Stomach smooth muscle (tissue), 2 donors: ENCODE measurements around the gene PDE4D.

ENCODE experiments used
- H3K27ac ChIP-seq: one replicate; pipeline ENCODE4 v1.7.0; 2013; ENCODE audit warnings: mild to moderate bottlenecking, low read length, inconsistent platforms
- H3K27me3 ChIP-seq, 2 donors: one replicate each; pipeline ENCODE4 v1.7.0; 2013; ENCODE audit warnings: low read length in 2 of 2; ENCODE audit not compliant: insufficient read depth in 2 of 2, control insufficient read depth in 1 of 2
- H3K36me3 ChIP-seq, 2 donors: one replicate each; pipeline ENCODE4 v1.7.0; 2013; ENCODE audit warnings: low read length in 2 of 2; ENCODE audit not compliant: control insufficient read depth in 2 of 2, insufficient read depth in 2 of 2
- H3K4me1 ChIP-seq: one replicate; pipeline ENCODE4 v1.7.0; 2013; ENCODE audit warnings: low read length; ENCODE audit not compliant: control insufficient read depth, insufficient read depth
- H3K4me3 ChIP-seq, 2 donors: one replicate each; pipeline ENCODE4 v1.7.0; 2013; ENCODE audit warnings: low read length in 2 of 2
- H3K9ac ChIP-seq, 2 donors: one replicate each; pipeline ENCODE4 v1.7.0; 2013; ENCODE audit warnings: low read length in 2 of 2, mild to moderate bottlenecking in 1 of 2
- H3K9me3 ChIP-seq, 2 donors: one replicate each; pipeline ENCODE4 v1.7.0; 2013; ENCODE audit warnings: low read length in 2 of 2; ENCODE audit not compliant: control insufficient read depth in 2 of 2
- donor health status: healthy.
- donor health status: Pancreatic carcinoma.

Gene PDE4D

DNA sequence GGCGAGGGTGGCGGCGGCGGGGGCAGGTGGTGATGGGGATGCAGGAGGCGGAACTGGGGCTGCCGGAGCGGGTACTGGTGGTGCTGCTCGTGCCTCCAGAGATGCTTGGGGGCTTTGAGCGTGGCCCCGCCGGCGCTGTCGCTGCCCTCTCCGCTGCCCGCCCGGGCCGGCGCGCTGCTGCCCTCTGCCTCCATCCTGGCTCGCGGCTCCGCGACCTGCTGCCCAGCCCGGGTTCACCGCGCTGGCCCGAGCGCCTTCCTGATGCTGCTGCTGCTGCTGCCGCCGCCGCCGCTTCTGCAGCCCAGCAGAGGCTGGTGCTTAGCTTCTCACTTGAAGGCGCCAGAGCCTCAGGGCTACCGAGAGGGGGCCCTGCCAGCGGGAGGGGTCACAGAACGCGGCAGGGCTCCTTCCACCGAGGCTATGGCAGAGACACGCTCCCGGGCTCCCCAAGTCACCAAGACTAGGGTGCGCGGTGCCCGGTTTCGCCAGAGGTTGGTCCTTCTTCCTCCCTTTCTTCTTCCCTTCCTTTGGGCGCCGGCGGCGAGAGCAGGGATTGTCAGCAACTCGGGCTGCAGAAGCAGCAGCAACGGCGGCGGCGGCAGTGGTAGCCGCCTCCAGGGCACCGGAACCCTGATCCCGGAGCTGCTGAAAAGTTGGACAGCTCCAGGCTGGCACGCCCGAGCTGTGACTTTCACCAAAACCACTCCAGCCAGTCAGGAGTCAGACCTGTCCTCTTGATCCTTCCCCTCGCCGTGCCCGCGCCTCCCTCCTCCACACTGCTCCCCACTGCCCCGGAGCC is at the start of gene PDE4D:
TSS of gene PDE4D (minus strand) at position 298 of the 799 bp plus-strand sequence.
- no peak within 1 kb of the TSS for H3K9ac ChIP-seq
- H3K4me3 ChIP-seq, result peak within 1 kb of the TSS; percentile 41 to 67
- H3K27ac ChIP-seq, result no peak within 1 kb of the TSS
- no peaks in the 10 kb centered on the region for H3K9me3 ChIP-seq
- H3K4me1 ChIP-seq, result peaks cover 13% of the 10 kb centered on the region
- H3K36me3 ChIP-seq, result no peaks in the 10 kb centered on the region
- H3K27me3 ChIP-seq, result peaks cover 12 to 14% of the 10 kb centered on the region in 2 donors

DNA sequence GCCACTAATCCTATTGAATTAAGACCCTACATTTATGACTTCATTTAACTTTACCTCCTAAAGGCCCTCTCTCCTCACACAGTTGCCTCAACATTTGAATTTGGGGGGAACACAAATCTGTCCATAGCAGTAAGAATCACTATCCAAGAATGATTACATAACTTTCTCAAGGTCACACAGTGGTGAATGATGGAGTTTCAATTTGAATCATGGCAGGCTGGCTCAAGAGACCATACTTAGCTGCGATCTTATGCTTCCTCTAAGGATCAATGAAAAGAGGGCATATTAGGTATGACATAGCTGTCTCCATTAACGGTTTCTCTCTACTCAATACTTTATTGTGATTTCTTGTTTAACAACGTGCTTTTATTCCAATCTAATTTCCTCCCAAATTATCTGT is 44.1 kb upstream of the PDE4D start:
- no peaks in the 10 kb centered on the region for H3K27me3 ChIP-seq
- no peaks in the 10 kb centered on the region for H3K36me3 ChIP-seq
- no peak overlapping the region for H3K4me3 ChIP-seq
- no peak overlapping the region for H3K9ac ChIP-seq
- H3K9me3 ChIP-seq, result no peaks in the 10 kb centered on the region
- no peak overlapping the region for H3K27ac ChIP-seq
- H3K4me1 ChIP-seq, result no peaks in the 10 kb centered on the region

DNA sequence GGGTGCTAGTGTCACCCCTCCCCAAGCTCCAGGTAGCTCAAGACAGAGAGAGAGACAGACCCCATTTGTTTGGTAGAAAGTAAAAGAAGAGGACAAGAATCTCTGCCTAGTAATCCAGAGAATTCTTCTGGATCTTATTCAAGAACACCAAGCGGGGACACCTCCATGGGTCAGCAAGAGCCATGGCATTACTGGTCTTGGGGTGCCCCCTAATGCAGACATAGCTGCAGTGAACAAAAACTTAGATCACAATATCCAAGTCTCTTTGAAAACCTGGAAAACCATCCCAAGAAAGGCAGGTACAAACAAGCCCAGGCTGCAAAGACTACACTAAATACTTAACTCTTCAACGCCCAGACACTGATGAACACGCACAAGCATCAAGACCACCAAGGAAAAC is 29.9 kb upstream of the PDE4D start:
- H3K4me3 ChIP-seq, result no peak overlapping the region
- H3K4me1 ChIP-seq, result no peaks in the 10 kb centered on the region
- H3K36me3 ChIP-seq, result no peaks in the 10 kb centered on the region
- H3K27ac ChIP-seq, result no peak overlapping the region
- no peaks in the 10 kb centered on the region for H3K27me3 ChIP-seq
- H3K9ac ChIP-seq, result no peak overlapping the region
- no peaks in the 10 kb centered on the region for H3K9me3 ChIP-seq

DNA sequence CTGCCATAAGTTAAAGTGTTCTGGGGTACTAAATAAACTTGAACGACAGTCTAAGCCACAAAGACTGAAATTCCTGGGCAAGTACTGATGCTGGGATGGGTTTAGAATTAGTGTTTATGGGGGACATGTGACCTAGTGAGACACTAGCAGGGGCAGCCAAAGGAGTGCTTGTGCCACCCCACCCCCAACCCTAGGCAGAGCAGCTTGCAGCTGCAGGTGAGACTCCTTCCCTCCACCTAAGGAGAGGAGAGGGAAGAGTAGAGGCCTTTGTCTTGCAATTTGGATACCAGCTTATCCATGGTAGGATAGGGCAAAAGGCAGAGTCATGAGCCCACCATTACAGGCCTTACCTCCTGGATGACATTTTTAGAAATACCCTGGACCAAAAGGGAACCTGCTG is 28.7 kb upstream of the PDE4D start:
- Histone ChIP-seq H3K27me3 (no peaks in the 10 kb centered on the region), H3K27ac (no peak overlapping the region), H3K36me3 (no peaks in the 10 kb centered on the region), H3K4me1 (no peaks in the 10 kb centered on the region), H3K9me3 (no peaks in the 10 kb centered on the region), H3K4me3 (no peak overlapping the region), H3K9ac (no peak overlapping the region)

DNA sequence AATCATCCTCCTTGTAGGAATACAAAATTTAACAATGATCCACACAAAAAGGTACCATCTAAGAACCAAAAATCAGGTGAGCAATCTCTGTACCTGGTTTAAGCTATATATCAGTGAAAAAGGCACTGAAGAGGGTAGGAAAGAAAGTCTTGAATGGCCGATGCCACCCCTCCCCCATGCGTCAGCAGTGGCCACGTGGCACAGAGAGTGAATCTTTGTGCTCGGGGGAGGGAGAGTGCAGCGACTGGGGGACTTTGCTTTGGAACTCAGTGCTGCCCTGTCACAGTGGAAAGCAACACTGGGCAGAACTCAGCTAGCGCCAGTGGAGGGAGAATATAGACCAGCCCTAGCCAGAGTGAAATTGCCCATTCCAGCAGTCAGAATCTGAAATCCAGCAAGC is 28.3 kb upstream of the PDE4D start:
- H3K27me3 ChIP-seq, result no peaks in the 10 kb centered on the region
- H3K36me3 ChIP-seq, result no peaks in the 10 kb centered on the region
- H3K9me3 ChIP-seq, result no peaks in the 10 kb centered on the region
- H3K4me1 ChIP-seq, result no peaks in the 10 kb centered on the region
- no peak overlapping the region for H3K27ac ChIP-seq
- no peak overlapping the region for H3K9ac ChIP-seq
- H3K4me3 ChIP-seq, result no peak overlapping the region

DNA sequence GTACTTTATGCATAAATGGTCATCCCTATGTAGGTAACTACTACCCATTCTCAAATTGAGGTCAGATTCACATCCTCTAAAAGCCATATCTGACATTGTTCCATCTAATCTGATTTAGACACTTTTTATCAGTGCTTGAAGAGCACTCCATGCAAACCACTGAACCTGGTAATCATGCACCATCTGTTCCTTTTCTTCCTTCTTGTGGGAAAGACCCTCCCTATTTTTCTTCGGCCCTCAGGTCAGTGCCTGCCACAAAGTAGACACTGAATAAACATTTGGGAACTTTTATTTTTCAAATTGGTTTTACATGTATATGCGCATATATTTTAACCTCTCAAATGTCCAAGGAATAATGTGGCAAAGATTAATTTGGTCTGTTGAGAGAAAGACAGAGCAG is 26.0 kb upstream of the PDE4D start:
- H3K4me1 ChIP-seq, result no peaks in the 10 kb centered on the region
- no peaks in the 10 kb centered on the region for H3K27me3 ChIP-seq
- H3K9me3 ChIP-seq, result no peaks in the 10 kb centered on the region
- no peaks in the 10 kb centered on the region for H3K36me3 ChIP-seq
- no peak overlapping the region for H3K4me3 ChIP-seq
- no peak overlapping the region for H3K9ac ChIP-seq
- no peak overlapping the region for H3K27ac ChIP-seq

DNA sequence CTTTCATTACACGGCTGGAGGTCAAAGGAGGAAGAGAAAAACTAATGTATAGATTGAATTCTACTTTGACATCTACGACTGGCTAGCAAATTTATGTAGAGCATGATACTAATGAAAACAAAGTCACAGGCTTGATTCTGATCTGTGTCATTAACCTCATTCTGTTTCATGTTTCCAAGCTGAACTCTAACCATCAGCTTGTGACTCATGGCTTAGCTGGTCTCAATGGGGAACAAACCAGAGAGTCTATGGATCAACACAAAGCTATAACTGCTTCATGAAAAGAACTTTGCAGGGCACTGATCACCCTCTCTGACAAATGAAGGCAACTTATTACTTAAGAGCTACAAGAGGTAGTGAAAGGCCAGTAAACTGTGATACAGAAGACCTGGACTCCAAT is 23.6 kb upstream of the PDE4D start:
- H3K9ac ChIP-seq, result no peak overlapping the region
- no peaks in the 10 kb centered on the region for H3K4me1 ChIP-seq
- no peaks in the 10 kb centered on the region for H3K9me3 ChIP-seq
- no peaks in the 10 kb centered on the region for H3K27me3 ChIP-seq
- H3K27ac ChIP-seq, result no peak overlapping the region
- H3K4me3 ChIP-seq, result no peak overlapping the region
- H3K36me3 ChIP-seq, result no peaks in the 10 kb centered on the region

DNA sequence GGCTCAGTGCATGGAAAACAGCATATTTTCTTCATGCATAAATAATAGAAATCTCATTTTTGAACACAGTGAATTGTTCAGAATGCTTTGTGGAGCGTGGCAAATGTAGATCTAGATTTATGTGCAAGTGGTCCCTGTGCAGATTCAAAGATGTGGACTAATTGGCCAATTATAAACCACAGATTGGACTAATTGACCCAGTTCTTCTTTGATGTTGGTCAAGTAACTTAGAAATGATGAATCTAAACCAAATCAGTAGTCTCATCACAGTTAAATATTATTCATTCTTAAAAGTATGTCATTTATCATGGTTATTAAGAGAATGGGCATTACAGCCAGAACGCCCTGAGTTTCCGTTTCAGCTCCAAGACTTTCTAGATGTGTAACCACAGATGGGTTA is 11.7 kb upstream of the PDE4D start:
- no peaks in the 10 kb centered on the region for H3K36me3 ChIP-seq

DNA sequence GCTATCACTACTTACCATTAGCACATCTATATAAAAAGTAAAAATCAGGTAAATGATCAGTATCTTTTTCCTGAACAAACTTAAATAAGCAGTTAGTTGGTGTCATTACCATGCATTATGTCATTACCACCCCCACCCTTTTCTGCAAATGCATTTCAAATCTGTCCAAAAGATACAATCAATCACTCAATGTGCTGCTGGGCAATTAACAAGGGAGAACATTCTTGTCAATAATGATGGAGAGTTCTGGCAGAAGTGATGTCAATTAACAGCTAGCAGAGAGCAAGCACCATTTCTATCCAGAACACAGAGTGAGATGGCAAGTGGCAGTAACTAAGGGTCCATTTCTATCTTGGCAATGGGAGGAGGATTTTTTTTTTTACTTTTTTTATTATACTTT is 3.5 kb upstream of the PDE4D start:
- no peak overlapping the region for H3K4me3 ChIP-seq
- H3K9ac ChIP-seq, result no peak overlapping the region
- no peaks in the 10 kb centered on the region for H3K36me3 ChIP-seq
- H3K27ac ChIP-seq, result no peak overlapping the region
- peaks cover 13% of the 10 kb centered on the region for H3K4me1 ChIP-seq
- H3K9me3 ChIP-seq, result no peaks in the 10 kb centered on the region
- H3K27me3 ChIP-seq, result peaks cover 8 to 13% of the 10 kb centered on the region in 2 donors

More for the DNA sequence above, 11.7 kb upstream of the PDE4D start:
- Histone ChIP-seq H3K9me3 (no peaks in the 10 kb centered on the region), H3K27me3 (no peaks in the 10 kb centered on the region), H3K4me3 (no peak overlapping the region), H3K9ac (no peak overlapping the region), H3K27ac (no peak overlapping the region), H3K4me1 (no peaks in the 10 kb centered on the region)

DNA sequence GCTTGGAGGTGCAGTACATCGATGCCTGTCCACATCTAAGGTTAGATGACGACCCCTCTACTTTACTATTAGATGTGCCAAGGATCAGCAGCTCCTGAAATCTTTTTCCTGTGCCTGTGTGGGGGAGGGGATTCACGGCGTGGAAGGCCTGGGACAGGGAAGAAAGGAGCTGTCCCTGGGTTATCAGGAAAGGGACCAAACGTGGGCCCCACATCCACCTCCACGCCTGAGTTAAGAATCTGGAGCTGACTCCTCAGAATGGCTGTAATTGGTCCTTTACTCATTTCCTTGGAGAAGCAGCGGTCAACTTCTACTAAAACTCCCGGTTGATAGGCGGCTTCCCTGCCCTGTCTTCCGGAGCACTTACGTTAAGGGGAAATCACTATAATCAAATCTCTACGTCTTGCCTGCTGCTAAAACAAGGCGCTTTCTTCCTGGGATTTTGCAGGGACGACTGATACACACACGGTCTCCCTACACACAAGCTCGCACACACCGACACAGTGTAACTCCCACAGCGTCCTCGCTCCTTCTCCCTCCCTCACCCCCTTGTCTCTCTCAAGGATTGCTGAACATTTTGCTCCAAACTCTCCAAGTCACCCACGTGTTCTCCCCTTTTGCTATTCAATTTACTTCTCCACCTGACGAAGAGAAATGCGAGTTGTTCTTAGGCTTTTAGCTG is 1.4 kb downstream of the PDE4D start:
- H3K4me3 ChIP-seq, result no peak overlapping the region
- no peaks in the 10 kb centered on the region for H3K9me3 ChIP-seq
- H3K9ac ChIP-seq, result no peak overlapping the region
- no peaks in the 10 kb centered on the region for H3K36me3 ChIP-seq
- H3K4me1 ChIP-seq, result peaks cover 13% of the 10 kb centered on the region
- H3K27me3 ChIP-seq, result peaks cover 12 to 14% of the 10 kb centered on the region in 2 donors
- no peak overlapping the region for H3K27ac ChIP-seq

DNA sequence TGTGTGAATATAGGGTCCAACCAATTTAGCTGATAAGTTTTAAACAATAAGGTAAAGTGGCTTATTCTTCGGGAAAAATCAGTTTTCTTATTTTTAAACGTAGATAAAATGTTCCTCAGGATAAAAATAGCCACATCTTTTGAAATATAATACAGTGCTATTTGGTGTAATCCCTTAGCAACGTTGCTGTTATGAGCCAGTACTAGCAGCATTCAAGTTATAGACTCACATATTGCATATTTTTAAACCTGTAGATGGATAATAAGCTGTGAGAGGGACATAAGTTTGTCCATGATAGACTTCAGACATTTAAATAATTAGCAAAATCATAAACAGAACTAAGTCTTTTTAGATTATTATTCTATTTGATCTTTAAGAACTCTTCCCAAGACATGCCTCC is 6.3 kb downstream of the PDE4D start:
- Histone ChIP-seq H3K4me3 (no peak overlapping the region), H3K9ac (no peak overlapping the region), H3K27me3 (peaks cover 3 to 4% of the 10 kb centered on the region in 2 donors), H3K9me3 (no peaks in the 10 kb centered on the region), H3K4me1 (no peaks in the 10 kb centered on the region), H3K36me3 (no peaks in the 10 kb centered on the region), H3K27ac (no peak overlapping the region)
